HG02938 (cell line): ENCODE results near the gene DOCK1.

Experiments used
- ATAC-seq: cut with Tn5 transposase; IDR thresholded peaks from one replicate; pipeline ENCODE4 v1.9.1; 2021; ENCODE audit warnings: mild to moderate bottlenecking, moderate library complexity; ENCODE audit not compliant: unreplicated experiment

DOCK1 gene

GRCh38 chr10:127033216-127034033 lies 128.2 kb downstream of the DOCK1 start:
- no peak for ATAC-seq

- ATAC-seq: no peak
Observed at GRCh38 chr10:127034034-127034633, 128.9 kb downstream of the DOCK1 start.

- ATAC-seq: no peak
Observed at GRCh38 chr10:127034790-127035189, 129.6 kb downstream of the DOCK1 start.

GRCh38 chr10:127035827-127036226 lies 130.6 kb downstream of the DOCK1 start:
- no peak for ATAC-seq

GRCh38 chr10:127036987-127037386 lies 131.8 kb downstream of the DOCK1 start:
- ATAC-seq: no peak

GRCh38 chr10:127039435-127039834 lies 134.2 kb downstream of the DOCK1 start:
- ATAC-seq: no peak

- ATAC-seq: no peak
Observed at GRCh38 chr10:127040756-127041155, 135.5 kb downstream of the DOCK1 start.

- no peak for ATAC-seq
Observed at GRCh38 chr10:127041552-127041951, 136.3 kb downstream of the DOCK1 start.

GRCh38 chr10:127043301-127043700 lies 138.1 kb downstream of the DOCK1 start:
- ATAC-seq: no peak

GRCh38 chr10:127044186-127044585 lies 139.0 kb downstream of the DOCK1 start:
- no peak for ATAC-seq

- ATAC-seq: no peak
Observed at GRCh38 chr10:127046975-127047877, 142.0 kb downstream of the DOCK1 start.

- ATAC-seq: no peak
Observed at GRCh38 chr10:127047878-127048238, 142.6 kb downstream of the DOCK1 start.

GRCh38 chr10:127048630-127049029 lies 143.4 kb downstream of the DOCK1 start:
- no peak for ATAC-seq

- no peak for ATAC-seq
Observed at GRCh38 chr10:127052001-127052400, 146.8 kb downstream of the DOCK1 start.

GRCh38 chr10:127055263-127055662 lies 150.0 kb downstream of the DOCK1 start:
- ATAC-seq: no peak

GRCh38 chr10:127059314-127059713 lies 154.1 kb downstream of the DOCK1 start:
- no peak for ATAC-seq

GRCh38 chr10:127063762-127064161 lies 158.5 kb downstream of the DOCK1 start:
- no peak for ATAC-seq

GRCh38 chr10:127064474-127064873 lies 159.2 kb downstream of the DOCK1 start:
- ATAC-seq: no peak

GRCh38 chr10:127067542-127068194 lies 162.4 kb downstream of the DOCK1 start:
- no peak for ATAC-seq

GRCh38 chr10:127068485-127068884 lies 163.3 kb downstream of the DOCK1 start:
- no peak for ATAC-seq

GRCh38 chr10:127069436-127069835 lies 164.2 kb downstream of the DOCK1 start:
- ATAC-seq: no peak
